Tibial nerve (tissue), 3 donors: ENCODE data around the gene NID2.

Experiments used
- POLR2A ChIP-seq, 2 donors: fragments of 450-650 bp; IDR thresholded peaks; one replicate each; pipeline ENCODE4 v1.6.1; 2017; ENCODE audit warnings: antibody characterized with exemption in 2 of 2, mild to moderate bottlenecking in 2 of 2, moderate library complexity in 2 of 2
- TF ChIP-seq, protein P1 (sequence below), 5 experiments: fragments of 200-600 bp in 3 of 5; fragments of 450-650 bp in 2 of 5; sonication (generic) in 3 of 5; IDR thresholded peaks; one replicate each; pipeline ENCODE4 v1.5.1; 2016 to 2019; ENCODE audit warnings: antibody characterized with exemption in 5 of 5, mild to moderate bottlenecking in 3 of 5, moderate library complexity in 2 of 5

DNA sequence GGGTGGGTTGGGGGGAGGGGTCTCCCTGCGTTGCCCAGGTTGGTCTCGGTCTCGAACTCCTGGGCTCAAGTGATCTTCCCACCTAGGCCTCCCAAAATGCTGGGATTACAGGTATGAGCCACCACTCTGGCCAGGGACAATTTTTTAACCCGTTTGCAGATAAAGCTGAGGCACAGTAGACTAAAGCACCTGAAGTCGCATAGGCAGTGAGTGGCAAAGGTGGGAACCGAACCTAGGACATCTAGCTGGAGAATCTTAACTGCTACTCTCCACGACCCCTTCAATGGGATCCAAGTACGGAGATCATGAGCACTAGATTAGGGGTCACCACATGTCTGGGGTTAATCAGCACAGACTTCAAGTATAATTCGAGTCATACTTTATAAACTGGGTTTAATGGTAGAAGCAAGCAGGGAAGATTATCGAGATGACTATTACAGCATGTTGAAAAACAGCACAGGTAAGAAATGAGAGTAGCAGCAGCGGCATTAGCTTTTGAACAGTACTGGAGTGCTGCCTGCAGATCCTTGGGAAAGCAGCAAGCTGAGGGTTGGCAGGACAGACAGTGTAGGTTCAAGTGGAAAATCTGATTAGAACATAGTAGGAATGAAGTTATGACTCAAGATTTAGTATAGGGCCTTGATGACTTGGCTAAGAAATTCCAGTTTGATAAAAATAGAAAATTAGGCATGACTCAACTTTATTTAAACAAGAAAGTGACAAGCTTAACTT is 23.9 kb downstream of the NID2 start:
- TF ChIP-seq, protein P1, sequence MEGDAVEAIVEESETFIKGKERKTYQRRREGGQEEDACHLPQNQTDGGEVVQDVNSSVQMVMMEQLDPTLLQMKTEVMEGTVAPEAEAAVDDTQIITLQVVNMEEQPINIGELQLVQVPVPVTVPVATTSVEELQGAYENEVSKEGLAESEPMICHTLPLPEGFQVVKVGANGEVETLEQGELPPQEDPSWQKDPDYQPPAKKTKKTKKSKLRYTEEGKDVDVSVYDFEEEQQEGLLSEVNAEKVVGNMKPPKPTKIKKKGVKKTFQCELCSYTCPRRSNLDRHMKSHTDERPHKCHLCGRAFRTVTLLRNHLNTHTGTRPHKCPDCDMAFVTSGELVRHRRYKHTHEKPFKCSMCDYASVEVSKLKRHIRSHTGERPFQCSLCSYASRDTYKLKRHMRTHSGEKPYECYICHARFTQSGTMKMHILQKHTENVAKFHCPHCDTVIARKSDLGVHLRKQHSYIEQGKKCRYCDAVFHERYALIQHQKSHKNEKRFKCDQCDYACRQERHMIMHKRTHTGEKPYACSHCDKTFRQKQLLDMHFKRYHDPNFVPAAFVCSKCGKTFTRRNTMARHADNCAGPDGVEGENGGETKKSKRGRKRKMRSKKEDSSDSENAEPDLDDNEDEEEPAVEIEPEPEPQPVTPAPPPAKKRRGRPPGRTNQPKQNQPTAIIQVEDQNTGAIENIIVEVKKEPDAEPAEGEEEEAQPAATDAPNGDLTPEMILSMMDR (IDR thresholded peaks at IDR 0.05), result no peak
- no peak for TF ChIP-seq POLR2A (IDR thresholded peaks at IDR 0.05)
